C4-2B (cell line): ENCODE measurements around the gene ZDHHC24.

Experiments
- CTCF ChIP-seq: fragments of 450-650 bp; conservative IDR thresholded peaks from 2 replicates; pipeline ENCODE4 v1.5.1; 2017; ENCODE audit warnings: mild to moderate bottlenecking
- ZFX ChIP-seq: fragments of 450-650 bp; IDR thresholded peaks from 2 replicates; pipeline ENCODE4 v1.6.1; 2017

DNA sequence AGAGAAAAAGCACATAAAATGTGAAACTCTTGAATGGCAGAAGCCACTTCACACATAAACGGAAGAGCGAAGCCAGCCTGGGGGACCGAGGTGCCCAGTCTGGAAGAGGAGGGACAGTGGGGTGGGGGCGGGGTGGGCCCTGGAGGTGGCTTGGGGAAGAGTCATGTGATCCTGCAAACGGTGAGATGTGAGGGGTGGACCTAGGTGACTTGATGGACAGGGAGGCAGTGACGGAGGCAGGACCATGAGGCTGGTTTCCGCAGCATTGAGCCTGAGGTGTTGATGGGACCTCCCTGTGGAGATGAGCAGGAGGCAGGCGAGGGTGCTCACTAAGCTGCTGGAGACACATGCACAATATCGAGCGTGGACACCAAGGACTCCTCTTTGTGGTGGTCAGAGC, 16.8 kb downstream of the ZDHHC24 start:
- TF ChIP-seq CTCF (no peak), ZFX (no peak)
